Stimulated activated CD4-positive, alpha-beta T cell treated with anti-CD3 and anti-CD28 coated beads, Interleukin-4, amount 100 ng/mL, for 48 hours (primary cell): ENCODE results near the gene TRPM3.

Experiments used
- DNase-seq, 2 donors: peaks; one replicate each; pipeline ENCODE4 v3.0.0-alpha.2; 2020; ENCODE audit warnings: low read depth in 2 of 2

Gene TRPM3

GRCh38 chr9:70556771-70557170 lies 564.6 kb downstream of the TRPM3 start:
- DNase-seq: no peak

- no peak for DNase-seq
Measured at GRCh38 chr9:70554881-70555280, 566.5 kb downstream of the TRPM3 start.

- DNase-seq: no peak
Measured at GRCh38 chr9:70553707-70554673, 567.4 kb downstream of the TRPM3 start.

GRCh38 chr9:70552561-70552960 lies 568.9 kb downstream of the TRPM3 start:
- no peak for DNase-seq

DNA sequence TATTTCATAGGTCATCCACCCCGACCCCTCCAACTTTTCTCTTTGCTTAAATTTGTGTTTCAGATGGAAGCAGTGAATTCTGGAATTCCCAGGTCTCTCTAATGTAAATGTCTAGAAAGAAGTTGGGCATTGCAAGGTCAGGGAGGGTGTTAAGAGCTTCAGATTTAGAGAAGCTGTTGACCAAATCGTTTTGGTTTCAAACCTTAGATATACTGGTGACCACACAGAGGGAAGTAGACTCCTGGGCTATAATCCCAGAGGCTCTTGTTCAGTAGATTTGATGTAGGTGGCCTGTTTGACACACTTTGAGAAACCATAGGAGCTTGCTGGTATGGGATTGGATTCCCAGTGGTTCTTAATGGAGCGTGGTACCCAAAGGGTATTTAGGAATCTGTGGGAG lies 569.6 kb downstream of the TRPM3 start:
- no peak for DNase-seq

DNA sequence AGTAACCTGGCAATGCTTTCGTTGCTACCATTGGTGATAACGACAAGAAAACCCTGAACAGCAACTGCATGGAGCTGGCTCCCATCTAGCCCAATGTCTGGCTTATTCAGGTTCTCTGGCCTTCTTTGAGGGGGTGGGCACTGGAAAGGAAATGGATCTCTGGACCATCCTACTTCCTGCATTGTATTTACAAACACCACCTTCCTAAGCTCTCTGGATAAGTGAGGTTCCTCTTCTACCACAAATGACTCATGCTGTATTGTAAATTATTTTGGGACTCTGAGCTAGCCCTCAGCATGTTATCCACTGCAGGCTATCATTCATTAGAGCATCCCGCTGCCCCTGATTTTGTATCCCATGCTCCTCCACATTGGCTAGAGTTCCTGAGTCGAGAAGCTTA lies 570.0 kb downstream of the TRPM3 start:
- DNase-seq: no peak

DNA sequence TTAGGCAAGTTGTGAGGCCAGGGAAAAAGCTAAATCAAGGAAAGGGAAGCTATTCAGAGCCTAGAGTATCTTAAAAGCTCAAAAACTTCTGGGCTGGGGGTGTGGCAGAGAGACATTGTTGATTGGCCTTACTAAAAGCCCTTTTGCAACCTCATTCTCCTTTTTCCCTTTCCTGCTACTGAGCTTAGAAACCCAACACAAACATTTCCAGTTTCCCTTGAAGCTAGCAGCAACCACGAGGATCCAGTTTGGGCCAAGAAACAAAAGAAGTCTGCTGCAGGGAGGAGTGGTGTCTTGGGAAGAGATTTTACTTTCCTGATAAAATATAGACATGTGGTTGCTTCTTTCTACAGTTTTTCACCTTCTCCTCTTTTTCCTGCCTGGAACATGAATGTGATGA lies 571.5 kb downstream of the TRPM3 start:
- DNase-seq: no peak

- no peak for DNase-seq
Measured at GRCh38 chr9:70542311-70542931, 579.0 kb downstream of the TRPM3 start.

DNA sequence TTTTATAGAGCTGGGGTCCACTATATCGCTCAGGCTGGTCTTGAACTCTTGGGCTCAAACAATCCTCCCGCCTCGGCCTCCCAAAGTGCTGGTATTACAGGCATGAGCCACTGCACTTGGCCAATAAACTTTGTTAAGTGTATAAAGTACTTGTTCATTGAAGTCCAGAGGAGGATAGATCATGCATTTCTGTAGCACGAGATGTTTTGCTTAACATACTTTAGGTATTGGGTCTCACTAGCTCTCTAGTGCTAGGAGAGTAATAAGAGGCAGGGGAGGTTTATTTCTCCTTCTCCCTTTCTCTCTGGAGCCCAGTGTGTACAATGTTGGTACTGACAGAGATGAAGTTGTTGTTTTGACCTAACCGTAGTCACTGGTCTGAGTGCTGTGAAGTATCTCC lies 581.4 kb downstream of the TRPM3 start:
- DNase-seq: no peak

GRCh38 chr9:70539526-70539925 lies 581.9 kb downstream of the TRPM3 start:
- DNase-seq: no peak

- no peak for DNase-seq
Measured at GRCh38 chr9:70539001-70539400, 582.4 kb downstream of the TRPM3 start.

- no peak for DNase-seq
Measured at GRCh38 chr9:70537084-70537483, 584.3 kb downstream of the TRPM3 start.

DNA sequence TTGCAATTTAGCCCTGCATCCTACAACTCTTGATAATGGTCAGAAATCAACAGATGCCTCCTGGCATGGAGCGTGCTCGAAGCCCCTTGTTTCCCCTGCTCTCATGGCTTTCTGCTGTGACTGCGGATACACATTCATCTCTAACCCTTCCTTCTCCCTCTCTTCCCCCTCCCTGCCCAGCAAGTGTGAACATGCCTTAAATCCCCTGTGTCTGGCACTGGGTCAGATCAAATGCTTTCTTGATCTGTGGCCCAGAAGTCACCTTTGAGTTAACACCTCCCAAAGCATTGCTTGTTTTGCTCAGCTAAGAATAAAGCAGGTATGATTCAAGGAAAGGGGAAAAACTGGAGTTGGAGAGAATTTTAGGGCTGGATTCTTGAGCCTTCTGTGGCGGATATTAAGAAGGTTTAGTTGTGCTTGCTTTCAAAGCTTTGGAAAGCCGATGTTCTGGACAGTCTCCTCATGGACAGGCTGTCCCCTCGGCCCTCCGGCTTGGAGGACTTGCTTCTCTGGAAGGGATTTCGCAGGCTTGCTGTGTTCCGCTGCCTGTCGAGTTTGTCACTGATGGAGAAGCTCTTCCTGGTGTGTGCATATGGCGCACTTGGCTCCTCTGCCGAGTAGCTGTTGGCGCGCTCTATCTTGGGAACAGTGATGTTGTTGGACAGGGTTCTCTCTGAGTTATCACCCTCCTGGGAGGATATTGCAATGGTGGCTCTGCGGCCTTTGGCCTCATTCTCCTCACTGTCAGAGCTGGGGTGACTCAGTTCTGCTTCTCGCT lies 585.7 kb downstream of the TRPM3 start:
- no peak for DNase-seq

- no peak for DNase-seq
Measured at GRCh38 chr9:70534471-70534870, 587.0 kb downstream of the TRPM3 start.

DNA sequence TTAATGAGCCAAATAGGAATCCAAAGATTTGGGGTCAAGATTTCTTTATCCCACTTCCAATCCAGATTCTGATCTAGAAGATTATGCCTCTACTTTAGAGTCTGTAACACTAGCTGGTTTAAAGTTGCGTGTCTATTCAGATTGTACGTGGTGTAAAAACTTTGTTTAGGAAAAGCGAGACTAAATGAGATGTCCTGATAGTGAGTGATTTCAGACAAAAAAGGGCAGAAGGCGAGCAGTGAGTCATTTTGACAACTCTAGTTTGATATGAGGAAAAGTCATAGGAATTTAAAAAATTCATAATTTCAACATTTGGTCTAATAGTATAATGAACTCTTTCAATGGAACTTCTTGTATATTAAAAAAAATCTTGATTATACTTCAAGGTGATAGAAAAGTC lies 587.4 kb downstream of the TRPM3 start:
- no peak for DNase-seq

DNA sequence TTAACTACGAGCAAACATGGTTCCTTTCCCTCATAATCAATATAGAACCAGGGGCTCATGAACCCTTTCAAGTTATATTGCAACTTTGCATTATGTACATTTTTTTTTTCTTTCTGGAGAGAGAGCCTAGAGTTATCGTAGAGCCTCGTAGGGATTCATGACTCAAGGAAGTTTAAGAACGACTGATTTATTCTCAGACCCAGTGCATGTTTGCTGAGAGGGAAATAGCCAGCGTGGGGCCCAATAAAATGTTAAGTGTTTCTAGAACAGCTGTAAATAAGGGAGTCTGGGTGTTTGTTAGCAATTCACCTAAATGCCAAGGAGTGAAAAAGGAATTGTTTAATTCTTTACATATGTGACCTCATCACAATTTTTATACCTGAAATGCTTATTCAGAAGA lies 587.9 kb downstream of the TRPM3 start:
- no peak for DNase-seq

DNA sequence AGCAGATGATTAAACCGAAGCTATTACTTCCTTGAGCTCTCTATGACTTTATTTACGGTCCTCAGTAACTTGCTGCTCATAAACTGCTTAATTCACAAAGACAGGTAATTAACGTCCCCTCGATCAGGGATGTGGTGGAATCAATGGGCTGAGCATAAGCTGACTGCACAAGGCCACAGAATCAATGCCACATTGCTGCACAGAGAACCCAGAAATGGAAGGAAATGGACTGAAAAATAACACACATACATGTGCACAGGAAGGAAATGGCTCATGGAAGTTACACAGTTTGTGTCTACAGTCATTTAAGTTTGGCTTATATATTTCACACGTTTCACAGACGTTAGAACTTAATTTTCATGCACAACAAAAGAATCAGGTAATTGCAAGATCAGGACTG lies 588.7 kb downstream of the TRPM3 start:
- no peak for DNase-seq

DNA sequence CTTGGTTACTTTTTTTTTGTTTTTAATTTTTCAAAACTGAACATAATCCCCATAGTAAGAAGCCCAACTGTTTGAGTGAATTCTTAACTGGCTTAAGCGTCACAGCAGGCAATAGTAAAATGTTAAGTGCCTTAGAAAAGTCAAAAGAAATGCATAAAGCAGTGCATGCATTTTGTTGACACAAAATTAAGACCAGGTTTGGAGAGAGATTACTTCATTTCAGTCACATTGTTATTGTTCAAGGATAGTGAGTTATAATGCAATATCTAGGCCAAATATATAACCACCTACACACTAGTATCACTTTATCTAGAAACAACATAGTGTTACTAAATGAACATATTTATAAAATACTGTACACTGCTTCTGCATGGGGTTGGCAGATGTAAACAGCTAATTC lies 590.1 kb downstream of the TRPM3 start:
- no peak for DNase-seq

DNA sequence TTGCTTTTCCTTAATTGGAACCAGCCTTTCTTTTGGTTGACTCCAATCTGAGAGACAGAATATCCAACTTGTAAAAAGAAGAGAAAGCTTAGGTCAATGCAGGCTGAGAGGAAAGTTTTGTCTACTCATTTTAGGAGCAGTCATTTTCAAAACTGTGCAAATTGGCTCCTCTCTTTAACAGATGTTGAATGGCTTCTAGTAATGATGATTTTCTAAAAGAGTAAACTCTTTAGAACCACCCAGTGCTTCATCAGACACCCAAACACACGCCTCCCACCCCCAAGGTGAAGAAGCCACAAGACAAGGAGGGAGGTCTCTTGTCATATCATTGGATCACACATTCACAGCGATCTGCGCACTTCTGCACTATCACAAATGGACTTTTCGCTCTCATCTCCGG lies 590.7 kb downstream of the TRPM3 start:
- DNase-seq: no peak

DNA sequence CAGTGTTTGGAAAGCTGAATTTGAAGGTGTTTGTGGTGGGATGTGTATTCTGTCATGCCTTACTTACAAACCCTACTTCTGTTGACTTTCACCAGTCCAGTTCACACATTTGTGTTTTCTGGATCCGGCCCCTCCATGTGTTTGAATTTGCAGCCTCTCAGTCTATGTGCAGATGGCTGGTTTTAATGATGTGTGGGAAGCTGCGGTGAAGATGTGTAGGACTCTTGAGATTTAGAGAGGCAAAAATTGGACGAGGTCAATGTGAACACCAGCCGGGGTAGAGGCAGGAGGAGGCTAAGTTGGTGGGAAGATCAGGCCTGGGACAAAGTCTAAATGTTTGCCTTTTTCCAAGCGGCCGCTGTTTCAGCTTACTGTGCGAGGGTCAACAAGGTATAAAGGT lies 591.6 kb downstream of the TRPM3 start:
- no peak for DNase-seq

GRCh38 chr9:70529377-70529776 lies 592.0 kb downstream of the TRPM3 start:
- DNase-seq: no peak

- no peak for DNase-seq
Measured at GRCh38 chr9:70526902-70527301, 594.5 kb downstream of the TRPM3 start.

DNA sequence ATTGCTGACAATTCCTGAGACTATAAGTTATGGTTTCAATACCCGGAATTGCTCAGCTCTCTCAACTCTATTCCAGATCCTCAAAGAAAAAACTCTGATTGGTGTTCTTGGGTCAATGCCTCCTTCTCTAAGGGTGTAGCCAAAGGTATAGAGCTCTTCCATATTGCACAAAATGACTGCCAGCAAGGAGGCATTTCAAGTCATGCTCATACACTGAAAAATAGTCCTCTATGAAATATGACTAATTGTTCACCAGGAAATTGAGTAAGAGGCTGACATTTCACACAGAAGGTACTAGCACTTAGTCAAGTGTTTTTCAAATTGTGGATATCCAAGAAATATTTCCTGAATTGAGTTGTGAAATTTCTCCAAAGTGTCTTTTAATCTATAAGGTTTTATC lies 595.9 kb downstream of the TRPM3 start:
- DNase-seq: no peak
